Activated CD4-positive, alpha-beta memory T cell treated with anti-CD3 and anti-CD28 coated beads for 36 hours (primary cell): Measurements from ENCODE around the gene AGAP2. TPM values are rescaled to one million over a fixed set of nuclear protein-coding genes. Genes with fewer than 3 reads are reported as not detected.
A peak's percentile ranks its signal among the peaks of the same experiment; 100 is the strongest.

Experiments used
- CTCF ChIA-PET: fragments of 350-600 bp; sonication (Branson Sonifier 250); formaldehyde crosslinking; loops from one replicate; lab custom pipeline; 2021; ENCODE audit warnings: antibody characterized with exemption, inconsistent platforms; lab: Charles Lee
- POLR2A ChIA-PET: fragments of 350-600 bp; sonication (Branson Sonifier 250); formaldehyde crosslinking; loops from one replicate; lab custom pipeline; 2021; ENCODE audit warnings: antibody characterized with exemption; lab: Charles Lee
- DNase-seq: peaks from one replicate; pipeline ENCODE4 v3.0.0-alpha.2; 2020
- H3K27ac Mint-ChIP-seq: one replicate; pipeline ENCODE4 v1.8.0; 2021; ENCODE audit warnings: mixed read lengths
- H3K27me3 Mint-ChIP-seq: one replicate; pipeline ENCODE4 v1.8.0; 2021; ENCODE audit warnings: mixed read lengths
- H3K36me3 Mint-ChIP-seq: one replicate; pipeline ENCODE4 v1.8.0; 2021; ENCODE audit warnings: mixed read lengths
- H3K4me1 Mint-ChIP-seq: one replicate; pipeline ENCODE4 v1.8.0; 2021; ENCODE audit warnings: low read depth, mixed read lengths
- H3K4me3 Mint-ChIP-seq: one replicate; pipeline ENCODE4 v1.8.0; 2021; ENCODE audit warnings: mild to moderate bottlenecking, mixed read lengths
- H3K9me3 Mint-ChIP-seq: one replicate; pipeline ENCODE4 v1.8.0; 2021; ENCODE audit warnings: mixed read lengths
- intact Hi-C: fragments of 100-400 bp; cut with micrococcal nuclease; formaldehyde crosslinking; loops from one replicate; pipeline ENCODE4 v1.15.1; 2023
- total RNA-seq, 2 experiments: library from RNA; stranded (reverse); gene quantifications; one replicate each; pipeline ENCODE4 v1.2.3, GENCODE V29; 2021

Gene AGAP2
- total RNA-seq, result 10 to 100 TPM; 32.4 to 34.0 TPM

DNA sequence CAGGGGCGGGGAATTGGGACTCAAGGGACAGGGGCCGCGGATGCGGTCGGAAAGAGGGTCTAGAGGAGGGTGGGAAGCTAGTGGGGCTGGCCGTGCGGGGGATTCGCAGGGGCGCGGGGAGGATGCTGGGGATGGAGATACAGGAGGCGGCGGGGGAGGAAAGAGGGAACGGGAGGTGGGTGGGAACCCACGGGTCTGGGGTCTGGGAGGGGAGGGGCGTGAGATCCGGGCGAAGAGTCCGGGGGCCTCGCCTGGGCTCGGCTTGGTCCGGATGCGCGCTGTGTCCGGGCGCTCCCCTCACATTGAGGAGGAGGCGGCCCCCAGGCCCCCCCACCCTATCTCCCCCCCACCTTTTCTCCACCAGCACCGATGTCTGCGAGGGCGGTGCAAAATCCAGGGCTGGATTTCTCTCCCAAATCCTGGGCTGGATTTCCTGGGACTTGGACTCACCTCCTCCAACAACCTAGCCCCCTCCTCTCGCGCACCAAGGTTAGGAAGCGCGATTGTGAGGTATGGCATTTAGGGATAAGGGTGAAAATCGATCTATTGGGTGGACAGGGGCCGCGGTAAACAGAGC, at the start of gene AGAP2:
TSS of gene AGAP2 (minus strand) at position 82 of the 577 bp plus-strand sequence. CDS start 496 bp downstream, outside the sequence.
- no peaks in the 10 kb centered on the region for H3K9me3 Mint-ChIP-seq
- intact Hi-C loops, result no loop called here
- ChIA-PET CTCF (no interaction called here), POLR2A (no interaction called here)
- H3K4me1 Mint-ChIP-seq, result peaks cover 42% of the 10 kb centered on the region
- peak within 1 kb of the TSS; percentile 7 for H3K27ac Mint-ChIP-seq
- no peaks in the 10 kb centered on the region for H3K27me3 Mint-ChIP-seq
- DNase-seq, result no peak
- peak within 1 kb of the TSS; percentile 1 for H3K4me3 Mint-ChIP-seq
- peaks cover 19% of the 10 kb centered on the region for H3K36me3 Mint-ChIP-seq

DNA sequence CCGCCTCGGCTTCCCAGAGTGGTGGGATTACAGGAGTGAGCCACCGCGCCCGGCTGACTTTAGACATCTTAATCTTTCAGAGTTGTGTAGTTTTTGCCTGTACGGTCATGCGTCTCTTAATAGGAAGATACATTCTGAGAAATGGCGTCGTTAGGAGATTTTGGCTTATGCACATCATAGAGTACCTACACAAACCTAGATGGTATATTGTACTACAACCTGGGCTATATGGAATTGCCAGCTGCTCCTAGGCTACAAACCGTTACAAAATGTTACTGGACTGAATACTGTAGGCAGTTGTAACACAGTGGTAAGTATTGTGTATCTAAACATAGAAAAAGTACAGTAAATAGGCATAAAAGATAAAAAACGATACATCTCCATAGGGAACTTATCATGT, 45.3 kb upstream of the AGAP2 start:
- DNase-seq, result no peak
- Mint-ChIP-seq H3K36me3 (peaks cover 26% of the 10 kb centered on the region), H3K27me3 (no peaks in the 10 kb centered on the region), H3K27ac (peak overlapping the region; percentile 19), H3K4me3 (peak overlapping the region; percentile 52), H3K9me3 (no peaks in the 10 kb centered on the region), H3K4me1 (peaks cover 33% of the 10 kb centered on the region)
- ChIA-PET POLR2A (interaction anchor here (0.7 to 1.6 kb wide), 2 partner anchors 36 to 62 kb away, joined by 3 to 5 read pairs; partner anchors contain the start of gene CTDSP2), CTCF (interaction anchor here (1.3 to 3.8 kb wide), 10 partner anchors 11 to 123 kb away, joined by 4 to 17 read pairs (median 8); partner anchors contain the start of genes CYP27B1 and MARCHF9)
- intact Hi-C loops, result loop anchor here (2.0 kb wide), 2 partner anchors 63 to 115 kb away; partner anchors contain the start of gene CTDSP2

DNA sequence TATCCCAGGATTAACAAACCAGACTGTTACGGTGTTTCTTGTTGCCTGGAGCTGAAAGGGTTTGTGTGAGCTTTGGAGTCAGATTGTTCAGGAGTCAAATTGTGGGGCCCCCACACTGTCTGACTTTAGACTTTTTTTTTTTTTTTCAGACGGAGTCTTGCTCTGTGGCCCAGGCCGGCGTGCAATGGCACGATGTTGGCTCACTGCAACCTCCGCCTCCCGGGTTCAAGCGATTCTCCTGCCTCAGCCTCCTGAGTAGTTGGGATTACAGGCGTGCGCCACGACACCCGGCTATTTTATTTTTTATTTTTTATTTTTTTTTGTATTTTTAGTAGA, 44.9 kb upstream of the AGAP2 start:
- H3K4me1 Mint-ChIP-seq, result peaks cover 36% of the 10 kb centered on the region
- ChIA-PET POLR2A (interaction anchor here (0.8 to 2.9 kb wide), 6 partner anchors 11 to 112 kb away, joined by 3 to 10 read pairs (median 4); partner anchors contain the start of genes CTDSP2, EEF1AKMT3 and METTL1), CTCF (interaction anchor here (0.7 to 2.8 kb wide), 20 partner anchors 9 to 126 kb away, joined by 3 to 25 read pairs (median 6); partner anchors contain the start of genes CYP27B1, EEF1AKMT3, METTL1 and OS9)
- no peaks in the 10 kb centered on the region for H3K27me3 Mint-ChIP-seq
- no peaks in the 10 kb centered on the region for H3K9me3 Mint-ChIP-seq
- H3K36me3 Mint-ChIP-seq, result peaks cover 23% of the 10 kb centered on the region
- intact Hi-C loops, result loop anchor here (2.0 kb wide), 2 partner anchors 63 to 115 kb away; partner anchors contain the start of gene CTDSP2
- peak overlapping the region; percentile 100 for H3K4me3 Mint-ChIP-seq
- DNase-seq, result no peak
- H3K27ac Mint-ChIP-seq, result peak overlapping the region; percentile 93

DNA sequence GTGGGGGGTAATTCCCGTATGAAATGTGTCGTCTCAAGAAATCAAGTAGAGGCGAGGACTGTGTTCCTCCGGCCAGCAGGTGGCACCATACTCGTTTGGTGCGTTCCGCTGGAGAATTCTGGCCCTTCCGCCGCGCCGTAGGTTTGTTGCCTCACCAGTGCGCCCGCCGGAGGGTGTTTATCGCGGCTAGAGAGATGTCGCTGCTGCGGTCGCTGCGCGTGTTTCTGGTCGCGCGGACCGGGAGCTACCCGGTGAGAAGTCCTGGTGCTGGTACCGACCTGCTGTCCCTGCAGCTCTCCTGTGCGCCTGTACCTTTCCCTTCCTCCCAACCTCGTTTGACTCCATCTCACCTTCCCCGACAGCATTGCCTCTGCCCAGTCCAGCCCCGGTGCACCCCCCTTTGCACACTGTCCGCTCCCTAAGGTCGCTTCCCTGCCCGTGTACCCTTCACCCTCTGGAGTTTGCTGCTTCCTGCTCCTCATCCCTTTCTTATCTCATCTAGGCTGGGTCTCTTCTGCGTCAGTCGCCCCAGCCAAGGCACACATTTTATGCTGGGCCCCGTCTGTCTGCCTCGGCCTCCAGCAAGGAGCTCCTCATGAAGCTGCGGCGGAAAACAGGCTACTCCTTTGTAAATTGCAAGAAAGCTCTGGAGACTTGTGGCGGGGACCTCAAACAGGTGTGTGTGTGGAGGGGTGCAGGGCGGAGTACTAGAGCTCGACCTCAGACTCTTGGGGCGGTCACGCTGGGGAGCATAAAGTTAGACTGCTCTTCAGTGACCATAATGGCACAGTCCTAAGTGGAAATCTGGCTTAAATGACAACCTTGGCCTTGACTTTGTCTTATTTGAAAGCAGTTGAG, 44.3 kb upstream of the AGAP2 start, which contains the start of gene TSFM:
TSS of gene TSFM (plus strand) at position 180 of the 858 bp plus-strand sequence. CDS start at position 195, 15 bp downstream.
- POLR2A ChIA-PET, result interaction anchor here (0.7 to 2.9 kb wide), 7 partner anchors 11 to 114 kb away, joined by 3 to 10 read pairs (median 4); partner anchors contain the start of genes CTDSP2, EEF1AKMT3 and METTL1
- CTCF ChIA-PET, result interaction anchor here (0.7 to 2.8 kb wide), 25 partner anchors 8 to 154 kb away, joined by 3 to 25 read pairs (median 6); partner anchors contain the start of genes CYP27B1, EEF1AKMT3, METTL1 and OS9
- DNase-seq, result peak; percentile 98
- Mint-ChIP-seq H3K9me3 (no peaks in the 10 kb centered on the region), H3K4me1 (peaks cover 37% of the 10 kb centered on the region), H3K27me3 (no peaks in the 10 kb centered on the region), H3K27ac (peak within 1 kb of the TSS; percentile 93), H3K4me3 (peak within 1 kb of the TSS; percentile 100), H3K36me3 (peaks cover 22% of the 10 kb centered on the region)
- intact Hi-C loops, result loop anchor here (1.0 to 2.0 kb wide), 5 partner anchors 11 to 122 kb away; partner anchors contain the start of genes CDK4, CTDSP2, EEF1AKMT3 and METTL1

DNA sequence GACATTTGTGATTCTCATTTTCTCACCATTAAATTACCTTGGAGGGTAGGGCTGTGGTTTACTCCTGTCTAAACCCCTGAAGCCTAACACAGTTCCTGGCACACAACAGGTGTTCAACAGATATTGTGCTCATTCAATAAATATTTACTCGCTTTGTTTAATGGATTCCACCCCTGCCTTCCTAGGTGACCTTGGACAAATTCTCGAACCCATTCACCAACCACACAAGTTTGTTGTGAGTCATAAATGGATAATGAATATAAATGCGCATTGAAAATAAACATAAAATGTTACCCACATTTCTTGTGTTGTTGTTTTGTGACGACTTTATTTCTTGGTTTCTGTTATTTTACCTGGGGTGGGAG, 43.7 kb upstream of the AGAP2 start:
- Mint-ChIP-seq H3K36me3 (peaks cover 19% of the 10 kb centered on the region), H3K9me3 (no peaks in the 10 kb centered on the region), H3K27ac (peak overlapping the region; percentile 93), H3K27me3 (no peaks in the 10 kb centered on the region), H3K4me1 (peaks cover 37% of the 10 kb centered on the region), H3K4me3 (peak overlapping the region; percentile 100)
- ChIA-PET CTCF (interaction anchor here (0.5 to 2.8 kb wide), 14 partner anchors 11 to 526 kb away, joined by 3 to 25 read pairs (median 8); partner anchors contain the start of genes EEF1AKMT3 and METTL1), POLR2A (interaction anchor here (1.0 to 2.9 kb wide), 3 partner anchors 10 to 64 kb away, joined by 3 to 10 read pairs (median 5); partner anchors contain the start of genes CTDSP2, EEF1AKMT3 and METTL1)
- intact Hi-C loops, result loop anchor here (1.0 to 2.0 kb wide), 5 partner anchors 10 to 123 kb away; partner anchors contain the start of genes CDK4, CTDSP2, EEF1AKMT3 and METTL1
- no peak for DNase-seq

DNA sequence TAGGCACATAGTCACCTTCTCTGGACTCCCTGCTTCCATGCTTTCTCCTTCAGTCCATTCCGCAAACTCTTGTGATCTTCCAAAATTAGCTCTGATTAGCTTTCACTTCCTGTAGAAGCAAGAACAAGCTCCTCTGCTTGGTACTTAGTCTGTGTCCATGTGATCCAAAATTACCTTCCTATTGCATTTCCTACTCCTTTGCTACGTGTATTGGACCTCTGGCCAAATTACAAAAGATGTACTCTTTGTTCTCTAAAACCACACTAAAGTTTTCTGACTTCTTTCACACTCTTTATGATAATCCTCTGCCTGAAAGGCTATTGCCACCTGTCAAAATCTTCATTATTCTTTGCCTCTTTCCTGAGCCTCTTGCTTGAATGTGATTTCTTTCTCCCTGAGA, 43.3 kb upstream of the AGAP2 start:
- peaks cover 18% of the 10 kb centered on the region for H3K36me3 Mint-ChIP-seq
- no peak for DNase-seq
- POLR2A ChIA-PET, result interaction anchor here (0.9 to 2.9 kb wide), 4 partner anchors 10 to 117 kb away, joined by 3 to 10 read pairs (median 4); partner anchors contain the start of genes EEF1AKMT3 and METTL1
- H3K9me3 Mint-ChIP-seq, result no peaks in the 10 kb centered on the region
- peak overlapping the region; percentile 93 for H3K27ac Mint-ChIP-seq
- peaks cover 37% of the 10 kb centered on the region for H3K4me1 Mint-ChIP-seq
- CTCF ChIA-PET, result interaction anchor here (0.5 to 2.8 kb wide), 11 partner anchors 10 to 526 kb away, joined by 3 to 25 read pairs (median 3); partner anchors contain the start of genes CTDSP2, EEF1AKMT3 and METTL1
- intact Hi-C loops, result loop anchor here (1.0 to 2.0 kb wide), 5 partner anchors 10 to 124 kb away; partner anchors contain the start of genes CDK4, CTDSP2, EEF1AKMT3 and METTL1
- no peaks in the 10 kb centered on the region for H3K27me3 Mint-ChIP-seq
- no peak overlapping the region for H3K4me3 Mint-ChIP-seq

DNA sequence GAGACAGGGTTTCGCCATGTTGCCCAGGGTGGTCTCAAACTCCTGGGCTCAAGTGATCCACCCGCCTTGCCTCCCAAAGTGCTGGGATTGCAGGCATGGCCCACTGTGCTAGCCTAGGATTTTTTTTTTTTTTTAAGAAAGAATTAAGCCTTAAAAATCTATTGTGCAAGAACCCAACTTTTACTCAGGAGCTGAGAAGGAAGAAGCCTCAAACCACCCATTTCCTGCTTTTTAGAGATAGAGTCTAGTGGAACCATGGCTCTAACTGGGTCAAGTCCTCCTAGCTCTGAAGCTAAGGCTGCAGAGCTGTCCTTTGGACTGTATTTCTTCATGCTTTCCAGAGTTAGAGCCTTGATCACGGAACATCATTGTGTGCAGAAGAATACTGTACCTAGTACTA, 42.7 kb upstream of the AGAP2 start:
- Mint-ChIP-seq H3K36me3 (peaks cover 14% of the 10 kb centered on the region), H3K27me3 (no peaks in the 10 kb centered on the region), H3K9me3 (no peaks in the 10 kb centered on the region), H3K27ac (peak overlapping the region; percentile 93), H3K4me1 (peaks cover 37% of the 10 kb centered on the region), H3K4me3 (no peak overlapping the region)
- intact Hi-C loops, result no loop called here
- ChIA-PET CTCF (interaction anchor here (0.6 to 2.8 kb wide), 10 partner anchors 10 to 124 kb away, joined by 3 to 25 read pairs (median 5); partner anchors contain the start of genes CTDSP2, EEF1AKMT3 and METTL1), POLR2A (interaction anchor here (0.9 to 2.9 kb wide), 4 partner anchors 9 to 117 kb away, joined by 3 to 10 read pairs (median 4); partner anchors contain the start of genes EEF1AKMT3 and METTL1)
- DNase-seq, result no peak

DNA sequence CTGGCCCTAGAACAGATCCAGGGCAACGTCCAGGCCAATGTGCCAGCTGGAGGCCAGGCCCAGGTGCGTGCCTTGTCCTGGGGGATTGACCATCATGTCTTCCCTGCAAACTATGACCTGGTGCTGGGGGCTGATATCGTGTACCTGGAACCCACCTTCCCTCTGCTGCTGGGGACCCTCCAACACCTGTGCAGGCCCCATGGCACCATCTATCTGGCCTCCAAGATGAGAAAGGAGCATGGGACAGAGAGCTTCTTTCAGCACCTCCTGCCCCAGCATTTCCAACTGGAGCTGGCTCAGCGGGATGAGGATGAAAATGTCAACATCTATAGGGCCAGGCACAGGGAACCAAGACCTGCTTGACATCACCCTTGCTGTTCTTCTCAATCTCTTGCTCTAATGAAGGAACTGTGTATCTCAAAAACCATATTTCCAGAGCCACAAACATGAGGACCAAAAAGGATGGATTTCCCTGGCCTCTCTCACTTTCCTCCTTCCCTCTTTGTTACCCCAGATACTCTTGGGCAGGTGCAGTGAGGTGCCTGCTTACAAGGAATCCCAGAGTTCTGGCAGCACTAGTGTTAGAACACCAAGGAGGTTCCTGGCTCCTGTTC, 41.8 kb upstream of the AGAP2 start:
- Mint-ChIP-seq H3K9me3 (no peaks in the 10 kb centered on the region), H3K4me3 (no peak overlapping the region), H3K27ac (peak overlapping the region; percentile 21), H3K4me1 (peaks cover 37% of the 10 kb centered on the region), H3K27me3 (no peaks in the 10 kb centered on the region), H3K36me3 (peaks cover 15% of the 10 kb centered on the region)
- CTCF ChIA-PET, result interaction anchor here (0.6 to 2.7 kb wide), 8 partner anchors 16 to 125 kb away, joined by 3 to 13 read pairs (median 6); no protein-coding TSS in a partner anchor
- POLR2A ChIA-PET, result no interaction called here
- DNase-seq, result no peak
- intact Hi-C loops, result no loop called here

DNA sequence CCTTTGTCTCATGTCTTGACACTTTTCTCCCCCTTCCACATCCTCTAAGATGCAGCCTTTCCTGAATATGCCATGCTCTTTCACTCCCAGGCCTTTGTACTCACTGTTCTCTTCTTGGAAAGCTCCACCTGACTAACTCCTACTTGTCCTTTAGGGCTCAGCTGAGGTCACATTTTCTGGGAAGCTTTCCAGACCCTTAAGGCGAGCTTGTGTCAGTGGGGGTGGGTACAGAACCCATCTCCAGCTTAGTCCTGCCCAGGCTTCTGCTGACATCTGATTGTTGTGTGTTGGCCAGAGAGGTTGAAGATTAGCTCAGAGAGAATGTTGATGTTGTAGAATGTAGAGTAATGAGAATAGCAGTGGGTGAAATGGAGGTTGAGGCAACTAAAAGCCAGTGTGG, 41.2 kb upstream of the AGAP2 start:
- no peak for DNase-seq
- POLR2A ChIA-PET, result no interaction called here
- H3K36me3 Mint-ChIP-seq, result peaks cover 15% of the 10 kb centered on the region
- peaks cover 37% of the 10 kb centered on the region for H3K4me1 Mint-ChIP-seq
- intact Hi-C loops, result no loop called here
- H3K27ac Mint-ChIP-seq, result no peak overlapping the region
- CTCF ChIA-PET, result interaction anchor here (0.8 to 1.3 kb wide), 3 partner anchors 20 to 125 kb away, joined by 4 to 6 read pairs (median 6); no protein-coding TSS in a partner anchor
- no peaks in the 10 kb centered on the region for H3K9me3 Mint-ChIP-seq
- H3K4me3 Mint-ChIP-seq, result no peak overlapping the region
- no peaks in the 10 kb centered on the region for H3K27me3 Mint-ChIP-seq

DNA sequence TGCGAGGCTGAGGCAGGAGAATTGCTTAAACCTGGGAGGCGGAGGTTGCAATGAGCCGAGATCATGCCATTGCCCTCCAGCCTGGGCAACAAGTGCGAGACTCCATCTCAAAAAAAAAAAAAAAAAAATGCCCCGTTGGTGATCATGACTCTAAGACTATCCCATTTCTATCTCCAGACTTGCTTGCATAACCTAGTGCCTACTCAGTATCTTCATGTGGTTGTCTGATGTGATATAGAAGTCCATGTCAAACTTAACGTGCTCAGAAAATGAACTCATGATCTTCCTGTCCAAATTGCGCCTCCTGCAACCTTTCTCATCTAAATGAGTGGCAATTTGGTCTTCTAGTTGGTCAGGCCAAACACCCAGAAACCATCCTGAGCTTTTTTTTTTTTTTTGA, 39.4 kb upstream of the AGAP2 start:
- POLR2A ChIA-PET, result no interaction called here
- DNase-seq, result no peak

More for the DNA sequence above, 39.4 kb upstream of the AGAP2 start:
- Mint-ChIP-seq H3K4me1 (peaks cover 38% of the 10 kb centered on the region), H3K27me3 (no peaks in the 10 kb centered on the region), H3K27ac (no peak overlapping the region), H3K9me3 (no peaks in the 10 kb centered on the region), H3K36me3 (peaks cover 11% of the 10 kb centered on the region), H3K4me3 (no peak overlapping the region)
- intact Hi-C loops, result no loop called here
- CTCF ChIA-PET, result interaction anchor here (0.6 to 1.0 kb wide), 2 partner anchors 26 to 527 kb away, joined by 3 to 4 read pairs; no protein-coding TSS in a partner anchor
